GM20431 (cell line): ENCODE results near the gene RAB23.
"Not testable (repeated sequence)": the region's sequence is repeated elsewhere in the genome, so short reads cannot be mapped to it uniquely, and the experiment has no call there.

ENCODE experiments used
- in situ Hi-C: fragments of 300-500 bp; cut with MseI, MboI; formaldehyde crosslinking; loops from one replicate; pipeline ENCODE4 v1.15.0; 2020; ENCODE audit warnings: low sequenced_read_pairs; ENCODE audit not compliant: unreplicated experiment

RAB23 gene

DNA sequence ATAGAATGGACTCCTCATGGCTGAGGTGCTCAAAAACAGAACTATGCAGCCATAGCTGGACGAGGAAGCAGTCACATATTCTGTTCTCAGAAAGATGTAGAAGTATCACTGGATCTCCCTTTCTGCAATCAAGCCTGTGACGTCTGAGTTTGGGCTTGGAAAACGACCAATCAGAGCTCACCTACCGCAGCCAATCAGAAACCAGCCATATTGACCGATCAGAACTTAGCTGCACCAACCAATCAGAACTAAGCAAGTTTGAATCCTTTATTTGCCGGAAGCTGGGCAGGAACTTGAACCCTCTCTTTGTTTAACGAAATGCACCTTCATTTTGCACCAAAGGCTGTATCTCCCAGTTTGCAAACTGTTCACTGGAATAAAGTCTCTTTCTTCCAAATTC, 21.8 kb upstream of the RAB23 start:
- in situ Hi-C loops = no loop called here

DNA sequence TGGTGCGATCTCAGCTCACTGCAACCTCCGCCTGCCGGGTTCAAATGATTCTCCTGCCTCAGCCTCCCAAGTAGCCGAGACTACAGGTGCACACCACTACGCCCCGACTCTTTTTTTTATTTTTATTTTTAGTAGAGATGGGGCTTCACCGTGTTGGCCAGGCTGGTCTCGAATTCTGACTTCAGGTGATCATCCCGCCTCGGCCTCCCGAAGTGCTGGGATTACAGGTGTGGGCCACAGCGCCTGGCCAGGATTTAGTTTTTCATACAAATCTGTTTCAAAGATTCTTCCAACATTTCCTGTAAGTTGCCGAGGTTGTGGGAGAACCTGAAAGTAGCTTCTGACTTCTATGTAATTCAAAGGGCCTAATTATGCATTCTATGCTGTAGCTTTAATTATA, 21.4 kb upstream of the RAB23 start:
- in situ Hi-C loops = not testable (repeated sequence)

DNA sequence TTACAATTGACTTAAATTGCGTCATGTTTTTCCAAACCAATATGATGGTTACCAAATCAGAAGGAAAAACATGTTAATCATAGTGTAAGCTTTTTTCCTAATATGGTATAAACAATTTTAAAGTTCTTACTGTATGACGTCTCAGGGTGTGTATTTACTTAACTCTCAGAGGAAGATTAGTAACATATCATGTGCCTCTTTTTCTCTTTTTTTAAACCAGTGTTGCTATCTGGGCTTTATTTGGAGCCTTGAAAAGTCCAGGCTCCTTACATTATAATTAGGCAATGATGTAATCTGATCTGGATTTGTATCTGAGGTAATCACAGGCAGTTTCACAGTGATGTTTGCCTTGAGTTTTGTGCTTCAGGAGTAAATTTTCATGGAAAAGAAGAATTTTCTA, 20.4 kb upstream of the RAB23 start:
- in situ Hi-C loops = no loop called here

DNA sequence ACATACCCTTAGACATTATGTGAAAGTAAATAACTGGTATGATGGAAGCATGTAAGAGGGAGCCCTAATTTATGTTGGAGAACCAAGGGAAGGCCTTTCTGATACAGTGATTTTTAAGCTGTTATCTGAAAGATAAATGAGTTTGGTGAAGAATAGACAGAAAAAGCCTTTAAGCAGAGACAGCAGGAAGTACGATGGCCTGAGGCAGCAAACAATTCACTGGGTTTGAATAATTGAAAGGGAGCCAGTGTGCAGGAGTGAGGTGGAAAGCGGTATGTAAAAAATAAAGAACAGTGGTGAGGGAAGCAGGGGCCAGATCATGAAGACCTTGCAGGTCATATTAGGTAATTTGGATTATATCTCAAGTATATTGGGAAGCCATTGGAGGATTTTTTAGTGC, 4.1 kb upstream of the RAB23 start:
- in situ Hi-C loops = no loop called here

DNA sequence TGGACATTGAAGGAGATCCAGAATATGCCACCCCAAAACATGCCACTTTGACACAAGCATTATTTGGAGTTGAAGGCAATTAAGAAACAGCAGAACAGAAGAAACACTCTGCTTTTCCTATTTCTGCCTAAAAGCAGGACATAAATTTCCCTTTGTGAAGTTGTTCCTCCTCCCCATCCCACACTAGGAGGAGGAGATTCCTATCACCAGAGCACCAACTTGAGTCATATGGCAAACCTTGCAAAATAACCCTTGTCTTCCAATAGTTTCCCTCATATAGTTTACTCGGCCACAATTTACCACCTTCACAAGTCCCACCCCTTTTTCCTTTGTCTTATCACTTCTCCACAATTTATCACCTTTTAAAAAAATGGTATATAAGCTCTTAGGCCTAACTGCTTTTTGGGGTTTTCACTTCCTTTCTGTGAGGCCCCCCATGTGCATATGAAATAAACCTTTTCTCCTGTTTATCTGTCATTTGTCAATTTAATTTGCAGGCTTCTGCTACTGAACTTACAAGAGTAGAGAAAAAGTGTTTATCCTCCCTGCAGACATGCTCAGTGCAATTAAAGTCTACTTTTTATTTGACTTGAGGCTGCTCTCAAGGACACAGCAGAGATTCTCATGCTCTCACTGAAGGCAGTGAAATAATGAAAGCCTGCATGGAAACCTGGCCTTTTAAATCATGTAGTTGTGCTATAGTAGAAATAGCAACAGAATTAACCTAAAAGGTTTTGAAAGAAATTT, 2.8 kb upstream of the RAB23 start:
- in situ Hi-C loops = no loop called here

DNA sequence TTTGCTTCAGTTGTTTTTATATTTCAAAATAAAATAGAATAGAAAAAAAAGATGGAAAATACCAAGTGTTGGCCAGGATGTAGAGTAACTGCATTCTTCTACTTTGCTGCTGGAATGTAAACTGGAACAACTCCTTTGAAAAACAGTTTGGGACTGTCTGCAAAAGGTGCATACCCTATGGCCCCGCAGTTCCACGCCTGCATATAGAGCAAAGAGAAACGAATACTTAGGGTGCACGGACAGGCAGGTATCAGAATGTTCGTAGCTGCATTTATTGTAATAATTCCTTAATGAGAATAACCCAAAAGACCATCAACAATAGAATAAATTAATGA, 603 bp upstream of the RAB23 start:
- in situ Hi-C loops = no loop called here

DNA sequence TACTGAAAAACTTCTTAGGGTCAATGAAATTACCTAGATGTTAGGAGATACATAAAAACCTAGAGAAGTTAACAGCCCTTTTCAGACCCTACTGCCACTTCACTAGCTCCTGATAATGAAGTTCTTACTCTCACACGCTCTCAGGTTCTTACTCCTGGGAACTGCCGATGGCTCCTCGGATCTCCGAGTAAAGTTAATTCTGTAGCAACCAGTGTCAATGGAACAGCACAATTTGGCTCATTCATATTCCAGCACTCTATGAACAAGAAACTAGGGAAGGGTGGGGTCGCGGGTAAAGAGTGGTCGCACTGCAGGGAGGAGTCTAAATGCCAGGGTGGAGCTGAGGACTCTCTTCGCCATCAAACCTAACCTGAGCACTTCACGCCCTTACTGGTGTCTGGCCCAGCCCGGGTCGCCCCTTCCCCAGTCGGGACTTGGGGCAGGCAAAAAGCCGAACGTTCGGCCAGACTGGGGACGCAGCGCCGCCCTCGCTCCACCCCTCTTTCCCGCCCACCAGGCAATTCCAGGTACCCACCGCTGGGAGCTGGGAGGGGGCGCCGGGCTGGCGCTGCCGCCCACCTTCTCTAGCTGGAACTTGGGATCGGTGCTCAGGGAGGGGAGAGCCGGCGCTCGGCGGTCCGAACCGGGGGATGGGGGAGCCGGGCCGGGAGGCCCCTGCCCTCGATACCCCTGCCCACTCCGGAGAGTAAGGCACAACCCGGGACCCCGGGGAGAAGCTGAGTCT, 744 bp downstream of the RAB23 start:
- in situ Hi-C loops = no loop called here

DNA sequence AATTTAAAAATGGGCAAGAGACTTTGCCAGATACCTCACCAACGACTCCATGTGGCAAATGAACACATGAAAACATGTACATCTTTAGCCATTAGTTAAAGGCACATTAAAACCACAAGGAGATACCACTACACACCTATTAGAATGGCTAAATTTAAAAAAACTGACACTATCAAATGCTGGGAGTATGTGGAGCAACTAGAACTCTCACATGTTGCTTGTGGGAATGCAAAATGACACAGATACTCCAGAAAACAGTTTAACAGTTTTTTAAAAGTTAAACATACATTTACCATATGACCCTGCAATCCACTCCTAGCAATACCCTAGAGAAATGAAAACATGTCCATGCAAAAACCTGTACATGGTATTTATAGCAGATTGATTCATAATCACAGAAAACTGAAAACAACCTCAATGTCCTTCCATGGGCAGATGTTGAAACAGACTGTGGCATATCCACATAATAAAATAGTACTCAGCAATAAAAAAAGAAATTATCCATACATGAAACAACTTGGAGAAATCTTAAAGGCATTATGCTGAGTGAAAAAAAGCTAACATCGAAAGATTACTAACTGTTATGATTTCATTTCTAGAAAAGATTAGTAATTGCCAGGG, 1.9 kb downstream of the RAB23 start:
- in situ Hi-C loops = no loop called here

DNA sequence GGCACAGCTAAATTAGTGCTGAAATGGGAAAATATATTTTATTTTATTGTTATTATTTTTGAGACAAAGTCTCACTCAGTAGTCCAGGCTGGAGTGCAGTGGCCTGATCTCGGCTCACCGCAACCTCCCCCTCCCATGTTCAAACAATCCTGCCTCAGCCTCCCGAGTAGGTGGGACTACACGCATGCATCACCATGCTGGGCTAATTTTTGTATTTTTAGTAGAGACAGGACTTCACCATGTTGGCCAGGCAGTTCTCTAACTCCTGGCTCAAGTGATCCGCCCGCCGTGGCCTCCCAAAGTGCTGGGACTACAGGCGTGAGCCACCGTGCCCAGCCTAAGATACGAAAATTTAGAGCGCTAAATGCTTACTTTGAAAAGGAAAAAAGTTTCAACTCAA, 4.8 kb downstream of the RAB23 start:
- in situ Hi-C loops = no loop called here

DNA sequence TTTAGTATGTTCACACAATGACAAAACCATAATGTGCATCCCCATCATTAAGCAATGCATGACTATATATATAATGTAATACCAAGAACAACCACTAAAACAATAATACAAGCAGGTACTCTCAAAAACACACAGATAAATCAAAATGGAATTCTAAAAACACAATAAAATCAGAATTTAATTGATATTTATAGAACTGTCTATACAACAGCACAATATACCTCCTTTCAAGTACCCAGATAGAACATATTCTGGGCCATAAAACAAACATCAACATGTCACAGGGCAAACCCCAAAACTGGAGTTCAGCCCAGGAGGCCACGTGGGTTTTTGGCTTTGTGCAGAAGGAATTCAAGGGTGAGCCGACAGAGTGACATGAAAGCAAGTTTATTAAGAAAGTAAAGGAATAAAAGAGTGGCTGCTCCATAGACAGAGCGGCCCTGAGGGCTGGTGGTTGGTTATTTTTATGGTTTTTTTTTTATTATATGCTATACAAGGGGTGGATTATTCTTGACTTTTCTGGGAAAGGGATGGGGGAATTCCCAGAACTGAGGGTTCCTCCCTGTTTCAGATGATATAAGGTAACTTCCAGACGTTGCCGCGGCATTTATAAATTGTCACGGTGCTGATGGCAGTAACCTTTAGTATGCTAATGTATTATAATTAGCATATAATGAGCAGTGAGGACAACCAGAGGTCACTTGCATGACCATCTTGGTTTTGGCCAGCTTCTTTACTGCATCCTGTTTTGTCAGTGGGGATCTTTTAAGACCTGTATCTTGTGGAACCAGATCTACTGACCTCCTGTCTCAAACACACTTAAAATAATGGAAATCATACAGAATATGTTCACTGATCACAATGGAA, 5.6 kb downstream of the RAB23 start:
- in situ Hi-C loops = no loop called here

DNA sequence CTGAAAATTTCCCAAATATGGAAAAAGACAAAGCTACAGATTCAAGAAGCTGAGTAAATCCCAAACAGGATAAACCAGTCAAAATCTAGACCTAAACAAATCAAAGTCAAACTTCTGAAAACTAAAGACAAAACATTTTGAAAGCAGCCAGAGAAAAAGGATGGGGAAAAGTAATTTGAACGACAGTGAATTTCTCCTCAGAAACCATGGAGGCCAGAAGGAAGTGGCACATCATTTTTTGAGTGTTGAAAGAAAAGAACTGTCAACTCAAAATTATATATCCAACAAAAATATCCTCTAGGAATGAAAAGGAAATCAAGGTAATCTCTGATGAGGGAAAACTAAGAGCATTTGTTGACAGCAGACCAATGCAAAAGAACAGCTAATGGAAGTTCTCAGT, 6.8 kb downstream of the RAB23 start:
- in situ Hi-C loops = no loop called here

DNA sequence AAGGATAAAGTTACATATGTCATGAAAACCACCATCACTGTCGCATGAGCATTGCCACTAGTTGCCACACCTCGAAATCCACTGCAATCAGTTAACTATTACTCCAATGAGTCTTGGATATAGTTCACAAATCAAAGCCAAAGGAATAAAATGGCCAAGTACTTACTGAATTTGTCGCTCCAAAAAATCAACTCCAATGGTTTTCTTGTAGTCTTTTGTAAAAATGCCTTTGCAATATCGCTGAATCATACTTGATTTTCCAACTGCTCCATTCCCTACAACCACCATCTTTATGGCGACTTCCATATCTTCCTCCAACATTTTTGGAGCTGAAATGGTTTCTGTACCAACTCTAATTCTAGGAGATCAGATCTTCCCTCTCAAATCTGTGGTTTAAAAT, 12.0 kb downstream of the RAB23 start:
- in situ Hi-C loops = no loop called here

DNA sequence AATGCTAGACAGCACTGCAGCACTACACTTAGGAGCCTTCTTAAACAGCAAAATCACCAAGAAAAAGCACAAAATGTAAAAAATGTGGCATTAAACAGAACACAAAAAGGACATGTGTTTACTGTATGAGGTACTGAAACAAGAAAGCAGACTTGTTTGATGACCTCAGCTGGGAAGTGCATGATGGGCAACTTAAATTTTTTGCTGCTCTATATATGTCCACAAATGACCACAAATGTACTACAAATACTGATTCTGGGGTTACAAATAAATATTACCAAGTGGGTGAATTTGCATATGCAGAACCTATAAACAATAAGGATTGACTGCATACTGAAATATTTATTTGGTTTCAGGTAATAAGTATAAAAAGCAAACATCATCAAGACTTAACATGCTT, 13.1 kb downstream of the RAB23 start:
- in situ Hi-C loops = no loop called here

DNA sequence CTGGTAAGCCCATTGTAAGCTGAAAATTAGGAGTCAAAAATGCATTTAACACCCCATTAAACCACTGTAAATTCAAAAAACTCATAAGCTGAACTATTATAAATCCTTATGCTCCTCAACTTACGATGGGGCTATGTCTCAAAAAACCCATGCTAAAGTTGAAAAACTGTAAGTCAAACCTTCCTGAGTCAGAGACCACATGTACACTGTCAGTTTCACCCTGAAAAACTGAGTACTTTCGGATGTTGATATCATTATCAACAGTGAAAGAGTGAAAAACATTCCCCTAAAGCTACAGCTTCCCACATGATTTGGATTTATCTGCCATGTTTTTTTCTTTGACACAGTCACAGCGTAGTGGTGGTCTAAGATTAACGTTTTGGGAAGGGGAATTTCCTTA, 14.2 kb downstream of the RAB23 start:
- in situ Hi-C loops = no loop called here

DNA sequence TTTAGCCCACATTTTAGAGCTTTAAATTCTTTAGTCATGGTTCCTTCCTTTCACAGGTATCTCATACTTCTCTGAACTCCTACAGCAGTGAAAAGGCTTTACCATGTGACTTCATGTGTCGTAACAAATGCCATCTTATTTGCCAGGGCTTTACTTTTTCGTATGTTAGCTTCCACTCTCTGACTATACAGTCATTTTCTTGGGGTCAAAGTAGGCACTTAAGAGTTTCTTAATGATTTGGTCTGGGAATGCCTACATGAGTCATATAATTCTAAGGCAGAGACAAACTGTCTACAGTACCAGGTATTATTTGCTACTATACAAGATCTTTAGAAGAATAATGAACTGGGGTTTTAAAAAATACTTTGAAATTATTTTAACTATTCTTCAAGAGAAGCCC, 15.0 kb downstream of the RAB23 start:
- in situ Hi-C loops = no loop called here

DNA sequence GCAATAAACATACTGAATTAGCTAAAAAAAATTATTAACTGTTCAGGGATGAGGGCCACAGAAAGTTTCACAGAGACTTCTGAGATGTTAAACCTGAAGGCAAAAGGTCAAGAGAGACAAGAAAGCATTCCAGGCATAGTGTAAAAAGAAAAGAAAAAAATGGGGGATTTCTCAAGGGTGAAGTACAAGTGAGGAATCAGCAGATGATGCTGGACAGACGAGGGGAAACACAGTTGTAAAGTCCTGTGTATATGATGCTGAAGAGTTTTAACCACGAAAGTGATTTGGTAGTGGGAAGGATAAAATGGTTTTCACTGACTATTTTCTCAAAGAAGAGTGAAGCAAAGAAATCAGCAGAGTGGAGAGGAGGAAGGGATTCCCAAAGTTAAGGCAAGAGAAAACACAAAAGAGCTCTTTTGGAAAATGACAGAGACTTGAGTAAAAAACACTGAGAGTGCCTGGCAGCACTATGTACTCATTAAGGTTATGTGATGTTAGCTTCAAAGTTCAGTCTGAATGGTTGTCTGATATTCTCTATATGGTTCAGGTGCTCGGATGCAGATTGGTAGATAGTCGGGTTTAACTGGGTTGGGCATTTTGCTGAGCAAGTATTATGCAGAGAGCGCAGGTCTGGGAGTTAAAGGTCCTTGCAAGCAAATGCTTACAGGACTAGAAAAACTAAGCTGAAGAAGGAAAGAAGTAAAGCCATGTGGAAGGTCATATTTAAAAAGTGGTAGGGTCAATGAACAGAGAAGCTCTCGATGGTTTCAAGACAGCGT, 16.4 kb downstream of the RAB23 start:
- in situ Hi-C loops = no loop called here

DNA sequence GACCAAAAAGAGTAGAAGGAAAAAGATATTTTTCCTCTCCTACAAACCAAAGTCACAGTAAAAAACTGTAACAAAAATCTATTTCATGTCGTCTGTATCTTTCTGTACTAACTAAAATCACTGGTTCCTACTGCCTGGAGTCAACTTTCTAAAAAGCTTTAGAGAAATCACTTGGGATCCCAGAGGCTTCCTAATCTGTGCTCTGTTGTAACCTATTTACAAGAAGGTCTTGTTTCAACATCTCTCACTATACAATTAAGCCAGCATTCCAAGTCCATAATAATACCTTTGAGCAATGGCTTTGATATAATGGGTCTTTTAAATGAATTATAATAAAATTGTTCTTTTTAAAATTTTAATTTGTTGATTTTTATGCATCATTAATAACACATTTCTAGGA, 20.4 kb downstream of the RAB23 start:
- in situ Hi-C loops = no loop called here

DNA sequence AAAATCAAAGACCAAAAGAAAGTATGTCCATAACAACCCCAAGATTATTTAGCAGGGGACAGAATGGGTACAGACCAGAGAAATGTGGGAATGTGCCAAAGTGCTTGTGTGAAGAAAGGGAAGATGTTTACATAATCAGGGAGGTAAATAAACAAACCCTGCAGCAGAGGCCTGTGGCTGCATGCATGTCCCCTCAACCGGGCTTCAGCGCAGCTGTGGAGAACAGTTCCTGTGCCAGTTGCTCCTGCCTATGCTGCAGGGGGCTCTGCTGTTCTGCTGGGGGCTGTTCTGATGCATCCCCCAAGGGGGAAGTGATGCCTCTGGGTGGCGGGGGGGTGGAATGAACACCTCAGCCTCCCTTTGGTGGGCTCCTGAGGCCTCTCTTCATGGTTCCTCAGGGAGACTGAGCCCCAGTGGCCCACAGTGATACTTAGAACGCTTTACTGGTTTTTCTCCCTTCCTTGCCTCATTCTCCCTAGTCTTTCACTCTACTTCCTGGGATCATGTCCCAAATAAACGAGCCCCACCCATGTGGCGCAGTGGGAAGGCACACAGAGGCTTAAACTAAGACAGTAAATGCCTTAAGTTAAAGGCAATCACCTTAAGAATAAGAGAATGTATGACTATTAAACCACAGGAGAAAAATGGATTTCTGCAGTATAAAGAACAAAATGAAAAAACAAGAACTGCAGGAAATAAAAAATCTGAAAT, 23.0 kb downstream of the RAB23 start:
- in situ Hi-C loops = no loop called here

DNA sequence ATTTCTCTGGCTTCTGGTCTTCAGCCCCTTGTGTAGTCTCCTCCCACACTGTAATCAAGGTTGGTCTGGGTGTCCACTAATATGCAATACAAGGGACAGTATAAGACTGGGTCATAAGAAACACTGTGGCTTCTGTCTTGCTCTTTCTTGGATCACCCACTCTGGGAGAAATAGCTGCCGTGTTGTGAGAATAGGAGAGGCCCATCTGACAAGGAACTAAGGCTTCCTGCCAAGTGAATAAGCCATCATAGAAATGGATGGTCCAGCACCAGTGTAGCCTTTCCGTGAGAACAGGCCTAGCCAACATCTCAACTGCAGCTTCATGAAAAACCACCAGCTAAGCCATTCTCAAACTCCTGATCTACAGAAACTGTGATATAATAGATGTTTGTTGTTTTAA, 26.6 kb downstream of the RAB23 start:
- in situ Hi-C loops = no loop called here
